GM12891 (cell line): ENCODE results near the gene SDS. TPM values are rescaled to one million over a fixed set of nuclear protein-coding genes. Genes with fewer than 3 reads are reported as not detected.

ENCODE experiments used
- DNase-seq: peaks from one replicate; pipeline ENCODE4 v3.0.0; 2011; ENCODE audit warnings: low spot score; ENCODE audit not compliant: insufficient read length
- FAIRE-seq: peaks from 2 replicates; lab custom pipeline; 2011; peaks lifted over from hg19 to GRCh38; lab: Jason Lieb, UNC
- PAX5 ChIP-seq: IDR thresholded peaks from 2 replicates; pipeline ENCODE4 v1.6.1; 2011; ENCODE audit warnings: low read length, moderate library complexity, mild to moderate bottlenecking; ENCODE audit not compliant: insufficient read depth, severe bottlenecking
- POLR2A ChIP-seq: IDR thresholded peaks from 2 replicates; pipeline ENCODE4 v1.6.1; 2011; ENCODE audit warnings: low read depth, low read length, control low read depth
- POLR2AphosphoS5 ChIP-seq: IDR thresholded peaks from 2 replicates; pipeline ENCODE4 v1.6.1; 2011; ENCODE audit warnings: low read depth, low read length, control low read depth
- POU2F2 ChIP-seq: IDR thresholded peaks from 2 replicates; pipeline ENCODE4 v1.6.1; 2011; ENCODE audit warnings: low read depth, mild to moderate bottlenecking, control low read depth, low read length, moderate library complexity
- SPI1 ChIP-seq: IDR thresholded peaks from 2 replicates; pipeline ENCODE4 v1.6.1; 2011; ENCODE audit warnings: low read depth, low read length, control low read depth
- TAF1 ChIP-seq: IDR thresholded peaks from 2 replicates; pipeline ENCODE4 v1.6.1; 2011; ENCODE audit warnings: low read depth, low read length, control low read depth
- polyA plus RNA-seq: library from polyadenylated mRNA; unstranded; fragments of >200 nt; gene quantifications from one replicate; pipeline ENCODE4 v1.2.1, GENCODE V29; 2012; ENCODE audit warnings: low read depth, missing spikeins, inconsistent platforms; ENCODE audit not compliant: missing spikeins

The SDS gene
- polyA plus RNA-seq, result not detected

DNA sequence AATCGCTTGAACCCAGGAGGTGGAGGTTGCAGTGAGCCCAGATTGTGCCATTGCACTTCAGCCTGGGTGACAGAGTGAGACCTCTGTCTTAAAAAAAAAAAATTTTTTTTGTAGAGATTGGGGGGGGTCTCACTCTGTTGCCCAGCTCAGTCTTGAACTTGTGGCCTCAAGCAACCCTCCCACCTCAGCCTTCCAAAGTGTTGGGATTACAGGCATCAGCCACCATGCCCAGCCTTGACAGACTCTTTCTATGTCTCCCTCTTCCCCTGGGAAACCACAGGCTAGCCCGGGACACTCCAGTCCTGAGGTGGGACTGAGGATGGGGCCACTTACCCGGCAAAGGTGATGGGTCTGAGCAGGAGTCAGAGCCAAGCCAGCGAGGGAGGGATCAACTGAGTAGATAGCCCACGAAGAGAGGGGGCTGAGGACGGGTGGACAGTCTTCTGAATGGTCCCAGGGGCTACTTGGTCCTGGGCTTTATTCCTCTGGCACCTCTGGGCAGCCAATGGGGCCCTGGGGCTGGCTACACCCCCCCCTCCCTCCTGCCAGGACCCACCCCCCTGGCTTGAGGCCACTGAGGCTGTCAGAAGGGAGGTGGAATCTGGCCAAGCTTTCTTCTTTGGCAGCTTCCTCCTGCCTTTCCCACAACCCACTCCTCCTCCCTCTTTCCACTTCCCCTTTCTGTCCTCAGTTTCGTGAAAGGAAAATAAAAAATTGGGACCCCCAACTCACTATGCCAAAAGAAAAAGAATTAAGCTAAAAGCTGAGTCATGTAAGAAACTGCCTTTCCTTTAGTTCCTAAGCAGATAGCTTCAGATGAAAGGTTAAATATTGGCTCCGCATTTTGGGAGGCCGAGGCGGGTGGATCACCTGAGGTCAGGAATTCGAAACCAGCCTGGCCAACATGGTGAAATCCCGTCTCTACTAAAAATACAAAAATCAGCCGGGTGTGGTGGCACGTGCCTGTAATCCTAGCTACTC, at the start of gene SDS:
Gene SDS (minus strand): TSS at position 453 of the 981 bp plus-strand sequence. CDS start 4,179 bp downstream, outside the sequence.
- DNase-seq (no peak), FAIRE-seq (no peak)
- no peak for TF ChIP-seq POLR2A
- peak; percentile 75 for TF ChIP-seq SPI1

GRCh38 chr12:113453330-113453729, 49.6 kb upstream of the SDS start:
- FAIRE-seq, result no peak
- TF ChIP-seq PAX5 (no peak), TAF1 (no peak), POLR2A (no peak), POU2F2 (no peak)
- no peak for DNase-seq

DNA sequence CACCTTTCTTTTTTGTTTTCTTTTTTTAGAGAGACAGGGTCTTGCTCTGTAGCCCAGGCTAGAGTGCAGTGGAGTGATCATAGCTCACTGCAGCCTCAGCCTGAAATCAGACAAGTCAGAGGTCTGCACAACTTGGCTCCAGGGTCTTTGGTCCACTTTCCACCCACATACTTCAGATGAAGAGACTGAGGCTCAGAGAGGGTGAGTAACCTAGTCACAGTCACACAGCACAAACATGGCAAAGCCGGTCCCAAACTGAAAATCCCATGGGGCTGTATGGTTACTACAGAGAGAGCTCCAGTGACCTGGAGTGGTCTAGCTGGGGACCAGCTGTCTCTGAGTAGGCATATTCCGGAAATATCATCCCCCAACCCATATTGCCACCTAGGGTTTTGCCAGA, 48.8 kb upstream of the SDS start:
- DNase-seq, result no peak
- TF ChIP-seq POLR2A (no peak), TAF1 (no peak), SPI1 (no peak), POU2F2 (no peak), POLR2AphosphoS5 (no peak), PAX5 (no peak)
- FAIRE-seq, result no peak

DNA sequence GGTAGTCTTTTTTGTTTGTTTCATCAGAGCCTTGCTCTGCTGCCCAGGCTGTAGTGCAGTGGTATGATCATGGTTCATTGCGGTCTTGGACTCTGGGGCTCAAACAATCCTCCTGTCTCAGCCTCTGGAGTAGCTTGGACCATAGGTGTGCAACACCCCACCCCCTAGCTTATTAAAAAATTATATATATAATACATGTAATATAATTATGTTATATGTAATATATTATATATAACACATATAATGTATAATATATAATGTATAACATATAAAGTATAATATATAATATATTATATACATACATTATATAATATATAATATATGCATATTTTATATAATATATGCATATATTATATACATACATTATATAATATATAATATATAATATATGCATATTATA, 46.2 kb upstream of the SDS start:
- TF ChIP-seq POU2F2 (no peak), SPI1 (no peak), POLR2AphosphoS5 (no peak), PAX5 (no peak), TAF1 (no peak), POLR2A (no peak)
- DNase-seq (no peak), FAIRE-seq (no peak)

GRCh38 chr12:113449299-113449698, 45.6 kb upstream of the SDS start:
- FAIRE-seq (no peak), DNase-seq (no peak)
- TF ChIP-seq POLR2AphosphoS5 (no peak), PAX5 (no peak), SPI1 (no peak), POLR2A (no peak), POU2F2 (no peak), TAF1 (no peak)

DNA sequence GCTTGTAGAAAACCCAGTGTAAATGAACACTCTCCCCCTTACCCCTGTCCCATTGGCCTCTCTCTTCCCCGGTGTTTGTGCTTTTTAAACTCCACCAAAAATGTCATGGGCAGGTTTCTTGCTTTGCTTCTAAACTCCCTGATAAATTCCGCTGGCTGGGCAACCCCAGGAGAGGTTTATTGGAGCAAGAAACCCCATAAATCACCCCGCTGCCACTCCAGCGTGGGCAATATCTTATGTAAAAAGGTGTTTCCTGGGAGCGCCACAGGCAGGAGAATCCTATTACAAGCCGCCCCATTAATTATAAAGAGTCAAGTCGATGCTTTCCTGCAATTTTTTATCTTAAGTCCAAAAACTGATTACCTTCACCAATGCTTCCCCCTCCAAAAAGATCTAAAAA, 45.2 kb upstream of the SDS start:
- TF ChIP-seq TAF1 (no peak), POLR2AphosphoS5 (no peak), POU2F2 (no peak), PAX5 (no peak)
- FAIRE-seq, result no peak
- no peak for DNase-seq

DNA sequence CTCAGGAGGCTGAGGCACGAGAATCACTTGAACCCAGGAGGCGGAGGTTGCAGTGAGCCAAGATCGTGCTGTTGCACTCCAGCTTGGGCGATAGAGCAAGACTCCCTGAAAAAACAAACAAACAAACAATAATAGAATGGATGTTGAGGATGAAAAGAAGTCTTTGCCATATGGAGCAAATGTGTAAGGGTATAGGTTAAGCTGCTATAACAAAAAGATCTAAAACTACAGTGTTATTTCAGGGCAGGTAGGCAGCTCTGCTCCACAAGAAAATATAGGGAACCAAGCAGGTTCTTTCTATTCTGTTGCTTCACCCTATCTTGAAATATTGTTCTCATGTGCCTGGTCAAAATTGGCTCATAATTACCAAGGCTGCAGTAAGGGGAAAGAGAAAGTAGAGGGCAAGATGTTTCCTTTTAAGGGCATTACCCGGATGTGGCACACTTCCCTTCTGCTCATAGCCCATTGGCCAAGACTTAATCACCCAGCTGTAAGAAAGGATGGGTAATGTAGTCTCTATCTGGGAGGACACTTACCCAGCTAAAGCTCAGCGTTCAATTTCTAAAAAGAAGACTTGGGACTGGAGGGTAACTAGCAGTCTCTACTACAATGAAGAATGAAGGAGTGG, 42.0 kb upstream of the SDS start:
- no peak for DNase-seq
- FAIRE-seq, result peak; percentile 65
- TF ChIP-seq TAF1 (no peak), POLR2AphosphoS5 (no peak), PAX5 (no peak), POLR2A (no peak), POU2F2 (no peak), SPI1 (no peak)

DNA sequence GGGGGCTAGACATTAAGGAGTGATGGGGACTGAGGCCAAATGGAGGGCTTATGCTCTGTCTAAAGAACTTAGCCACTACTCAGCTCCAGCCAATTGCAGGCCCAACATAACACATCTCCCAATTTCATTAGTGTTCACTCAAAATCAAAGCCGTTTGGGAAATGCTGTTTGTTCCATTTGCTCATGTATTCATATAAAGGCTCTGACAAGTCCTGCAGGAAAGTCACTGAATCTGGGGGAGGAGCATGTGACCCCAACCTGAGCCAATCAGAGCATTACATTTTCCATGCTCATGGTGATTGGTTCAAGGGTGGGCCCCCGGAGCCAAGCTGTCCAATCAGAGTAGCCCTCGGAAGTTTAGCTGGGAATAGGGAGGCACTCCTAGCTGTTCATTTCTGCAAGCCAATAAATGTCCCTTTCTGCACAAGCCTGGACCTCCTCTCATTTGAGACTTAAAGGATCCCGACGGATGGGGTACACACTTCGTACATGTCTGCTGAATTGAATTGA, 39.4 kb upstream of the SDS start:
- DNase-seq (no peak), FAIRE-seq (no peak)
- TF ChIP-seq PAX5 (no peak), POU2F2 (no peak)

DNA sequence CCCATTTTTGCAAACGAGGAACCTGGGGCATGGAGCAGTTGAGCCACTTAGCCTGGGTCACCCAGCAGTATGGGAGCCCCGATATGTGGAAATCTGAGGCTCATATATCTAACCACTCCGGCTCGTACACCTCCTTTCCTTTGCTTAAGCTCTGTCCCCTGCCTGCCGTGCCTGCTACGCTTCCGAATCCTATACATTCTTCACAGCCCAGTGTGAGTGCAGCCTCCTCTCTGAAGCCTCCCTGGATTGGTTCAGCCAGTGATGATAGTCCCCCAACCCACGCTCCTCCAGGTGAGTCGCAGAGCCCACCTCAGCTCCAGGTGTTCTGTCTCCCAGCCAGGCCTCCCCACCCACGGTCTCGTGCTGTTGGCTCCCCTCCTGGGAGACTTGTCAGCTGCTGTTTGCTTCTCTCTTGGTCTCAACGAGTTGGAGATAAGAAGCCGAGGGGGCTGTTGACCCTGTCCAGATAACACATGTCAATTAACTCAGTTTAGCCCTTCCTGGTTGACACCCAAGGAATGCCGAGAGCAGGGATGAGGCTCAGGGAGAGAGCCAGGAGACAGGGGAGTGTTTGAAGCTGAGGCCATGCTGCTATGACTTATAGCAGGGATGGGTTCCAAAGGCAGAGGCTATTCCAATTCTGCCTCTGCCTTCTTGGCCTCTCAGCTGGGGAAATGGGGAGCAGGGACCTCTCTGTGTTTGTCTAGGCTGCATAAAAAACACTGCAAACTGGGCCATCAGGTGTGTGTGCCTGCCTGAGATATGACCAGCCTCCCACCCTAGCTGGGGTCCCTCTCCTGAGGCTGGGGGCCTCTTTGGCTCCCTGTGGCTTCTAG, 37.5 kb upstream of the SDS start:
- FAIRE-seq, result no peak
- TF ChIP-seq POLR2AphosphoS5, result no peak
- TF ChIP-seq TAF1, result no peak
- TF ChIP-seq POLR2A, result no peak
- no peak for TF ChIP-seq POU2F2
- no peak for TF ChIP-seq SPI1
- TF ChIP-seq PAX5, result no peak

More for the DNA sequence above, 37.5 kb upstream of the SDS start:
- no peak for DNase-seq
